WTC11 (cell line): ENCODE measurements around the gene ZNF747. TPM values are rescaled to one million over a fixed set of nuclear protein-coding genes. Genes with fewer than 3 reads are reported as not detected.
A peak's percentile ranks its signal among the peaks of the same experiment; 100 is the strongest.

Experiments
- ATAC-seq: fragments of 200-7000 bp; cut with Tn5 transposase; 2 replicates; pipeline ENCODE4 v1.10.0; 2021; ENCODE audit warnings: mild to moderate bottlenecking, moderate library complexity
- CTCF ChIA-PET: fragments of 300-600 bp; sonication (Branson Sonifier 250); formaldehyde crosslinking; loops from one replicate; lab custom pipeline; 2021; ENCODE audit warnings: antibody characterized with exemption; lab: Charles Lee
- POLR2A ChIA-PET: fragments of 350-600 bp; sonication (Branson Sonifier 250); formaldehyde crosslinking; loops from one replicate; lab custom pipeline; 2021; ENCODE audit warnings: antibody characterized with exemption; lab: Charles Lee
- DNase-seq: peaks from one replicate; pipeline ENCODE4 v3.0.0; 2021; ENCODE audit warnings: low spot score
- H3K27ac Mint-ChIP-seq: 2 replicates; pipeline ENCODE4 v1.8.0; 2021; ENCODE audit warnings: mixed read lengths
- H3K27me3 Mint-ChIP-seq: 2 replicates; pipeline ENCODE4 v1.8.0; 2021; ENCODE audit warnings: low read depth, mild to moderate bottlenecking, moderate library complexity, mixed read lengths
- H3K36me3 Mint-ChIP-seq: 2 replicates; pipeline ENCODE4 v1.8.0; 2021; ENCODE audit warnings: mixed read lengths
- H3K4me1 Mint-ChIP-seq: 2 replicates; pipeline ENCODE4 v1.8.0; 2022; ENCODE audit warnings: mixed read lengths
- H3K4me3 Mint-ChIP-seq: 2 replicates; pipeline ENCODE4 v1.8.0; 2021; ENCODE audit warnings: mild to moderate bottlenecking, moderate library complexity, mixed read lengths
- H3K9me3 Mint-ChIP-seq: 2 replicates; pipeline ENCODE4 v1.8.0; 2021; ENCODE audit warnings: mixed read lengths
- ATF2 ChIP-seq: sonication (generic); formaldehyde crosslinking; IDR thresholded peaks from 2 replicates; pipeline ENCODE4 v1.8.1; 2022; ENCODE audit warnings: low read depth, missing genetic modification reagents, borderline replicate concordance
- CREB1 ChIP-seq: sonication (generic); formaldehyde crosslinking; IDR thresholded peaks from 2 replicates; pipeline ENCODE4 v1.8.0; 2023; ENCODE audit warnings: mild to moderate bottlenecking, missing genetic modification reagents
- CREM ChIP-seq: sonication (generic); formaldehyde crosslinking; IDR thresholded peaks from 2 replicates; pipeline ENCODE4 v1.8.1; 2022; ENCODE audit warnings: mild to moderate bottlenecking, missing genetic modification reagents, moderate library complexity
- E2F4 ChIP-seq: sonication (generic); formaldehyde crosslinking; IDR thresholded peaks from 2 replicates; pipeline ENCODE4 v1.8.1; 2022; ENCODE audit warnings: low read depth, mild to moderate bottlenecking, moderate library complexity, missing genetic modification reagents, borderline replicate concordance
- E2F5 ChIP-seq: sonication (generic); formaldehyde crosslinking; IDR thresholded peaks from 2 replicates; pipeline ENCODE4 v1.8.1; 2022; ENCODE audit warnings: mild to moderate bottlenecking, moderate library complexity, missing genetic modification reagents
- EMX1 ChIP-seq: fragments of 250-450 bp; sonication (Bioruptor Pico); IDR thresholded peaks from 2 replicates; pipeline ENCODE4 v1.8.0; 2021; ENCODE audit warnings: mild to moderate bottlenecking
- ETV6 ChIP-seq: sonication (generic); formaldehyde crosslinking; IDR thresholded peaks from 2 replicates; pipeline ENCODE4 v1.8.1; 2022; ENCODE audit warnings: mild to moderate bottlenecking, missing genetic modification reagents
- FOXK1 ChIP-seq: sonication (generic); formaldehyde crosslinking; IDR thresholded peaks from 2 replicates; pipeline ENCODE4 v1.8.0; 2022; ENCODE audit warnings: mild to moderate bottlenecking, moderate library complexity, missing genetic modification reagents
- HMGXB4 ChIP-seq: sonication (generic); formaldehyde crosslinking; IDR thresholded peaks from 2 replicates; pipeline ENCODE4 v1.8.1; 2023; ENCODE audit warnings: mild to moderate bottlenecking, moderate library complexity, missing genetic modification reagents
- MYBL2 ChIP-seq: sonication (generic); formaldehyde crosslinking; IDR thresholded peaks from 2 replicates; pipeline ENCODE4 v1.8.1; 2023; ENCODE audit warnings: mild to moderate bottlenecking, moderate library complexity, missing genetic modification reagents
- NR3C1 ChIP-seq: sonication (generic); formaldehyde crosslinking; conservative IDR thresholded peaks from 2 replicates; pipeline ENCODE4 v1.8.1; 2023; ENCODE audit warnings: low read depth, mild to moderate bottlenecking, missing genetic modification reagents
- OVOL2 ChIP-seq: fragments of 250-450 bp; sonication (Bioruptor Pico); IDR thresholded peaks from 2 replicates; pipeline ENCODE4 v1.9.0; 2021; ENCODE audit warnings: mild to moderate bottlenecking, borderline replicate concordance
- PRRX2 ChIP-seq: fragments of 250-450 bp; sonication (Bioruptor Pico); IDR thresholded peaks from 2 replicates; pipeline ENCODE4 v1.8.0; 2021; ENCODE audit warnings: mild to moderate bottlenecking
- RORB ChIP-seq: fragments of 250-450 bp; sonication (Bioruptor Pico); IDR thresholded peaks from 2 replicates; pipeline ENCODE4 v1.9.0; 2021; ENCODE audit warnings: mild to moderate bottlenecking
- SMAD3 ChIP-seq: sonication (generic); formaldehyde crosslinking; IDR thresholded peaks from 2 replicates; pipeline ENCODE4 v1.8.0; 2022; ENCODE audit warnings: missing genetic modification reagents, mild to moderate bottlenecking, borderline replicate concordance
- SMAD4 ChIP-seq: sonication (generic); formaldehyde crosslinking; IDR thresholded peaks from 2 replicates; pipeline ENCODE4 v1.8.0; 2022; ENCODE audit warnings: mild to moderate bottlenecking, missing genetic modification reagents
- STAT6 ChIP-seq: sonication (generic); formaldehyde crosslinking; conservative IDR thresholded peaks from 2 replicates; pipeline ENCODE4 v1.8.1; 2023; ENCODE audit warnings: mild to moderate bottlenecking, low read depth, missing genetic modification reagents, moderate library complexity
- TCF7 ChIP-seq: sonication (generic); formaldehyde crosslinking; IDR thresholded peaks from 2 replicates; pipeline ENCODE4 v1.8.0; 2022; ENCODE audit warnings: mild to moderate bottlenecking, low read depth, missing genetic modification reagents, moderate library complexity
- TEAD4 ChIP-seq: sonication (generic); formaldehyde crosslinking; IDR thresholded peaks from 2 replicates; pipeline ENCODE4 v1.8.0; 2022; ENCODE audit warnings: mild to moderate bottlenecking, missing genetic modification reagents
- ZBTB21 ChIP-seq: sonication (generic); formaldehyde crosslinking; IDR thresholded peaks from 2 replicates; pipeline ENCODE4 v1.8.1; 2023; ENCODE audit warnings: mild to moderate bottlenecking, missing genetic modification reagents, borderline replicate concordance
- ZNF219 ChIP-seq: sonication (generic); formaldehyde crosslinking; IDR thresholded peaks from 2 replicates; pipeline ENCODE4 v1.8.0; 2023; ENCODE audit warnings: missing genetic modification reagents, mild to moderate bottlenecking, borderline replicate concordance
- ZNF263 ChIP-seq: sonication (generic); formaldehyde crosslinking; IDR thresholded peaks from 2 replicates; pipeline ENCODE4 v1.8.1; 2022; ENCODE audit warnings: low read depth, mild to moderate bottlenecking, moderate library complexity, missing genetic modification reagents
- ZNF416 ChIP-seq: fragments of 250-450 bp; sonication (Bioruptor Pico); IDR thresholded peaks from 2 replicates; pipeline ENCODE4 v1.9.0; 2021; ENCODE audit warnings: mild to moderate bottlenecking, inconsistent platforms
- ZNF425 ChIP-seq: fragments of 250-450 bp; sonication (Bioruptor Pico); conservative IDR thresholded peaks from 2 replicates; pipeline ENCODE4 v1.9.0; 2021; ENCODE audit warnings: mild to moderate bottlenecking
- ZSCAN18 ChIP-seq: fragments of 250-450 bp; sonication (Bioruptor Pico); IDR thresholded peaks from 2 replicates; pipeline ENCODE4 v2.1.2; 2022; ENCODE audit warnings: mild to moderate bottlenecking, moderate library complexity
- total RNA-seq: library from RNA; stranded (reverse); gene quantifications from 3 replicates; pipeline ENCODE4 v1.2.3, GENCODE V29; 2021

ZNF747 gene
- total RNA-seq, 1 experiment from 2014 or later, result 11.3 TPM

GRCh38 chr16:30482366-30482765, 52.3 kb downstream of the ZNF747 start:
- Mint-ChIP-seq H3K27ac (no peak overlapping the region), H3K36me3 (no peaks in the 10 kb centered on the region), H3K4me1 (no peaks in the 10 kb centered on the region), H3K27me3 (peaks cover 17% of the 10 kb centered on the region), H3K4me3 (no peak overlapping the region), H3K9me3 (no peaks in the 10 kb centered on the region)
- ChIA-PET POLR2A (no interaction called here), CTCF (interaction anchor here (1.2 kb wide), 2 partner anchors 9 to 52 kb away, joined by 3 to 4 read pairs; partner anchors contain the start of gene DCTPP1)
- DNase-seq (no peak), ATAC-seq (peak; percentile 59)
- TF ChIP-seq MYBL2 (CRISPR knock-in tag), result no peak
- no peak for TF ChIP-seq ZNF425 (CRISPR knock-in tag)
- TF ChIP-seq TEAD4 (CRISPR knock-in tag), result no peak
- TF ChIP-seq ETV6 (CRISPR knock-in tag), result no peak
- no peak for TF ChIP-seq PRRX2
- no peak for TF ChIP-seq EMX1 (CRISPR knock-in tag)
- TF ChIP-seq ZNF219 (CRISPR knock-in tag), result no peak
- TF ChIP-seq E2F4 (CRISPR knock-in tag), result no peak
- TF ChIP-seq E2F5, result no peak
- no peak for TF ChIP-seq CREB1 (CRISPR knock-in tag)
- no peak for TF ChIP-seq ZNF416 (CRISPR knock-in tag)
- no peak for TF ChIP-seq STAT6 (CRISPR knock-in tag)
- no peak for TF ChIP-seq ZNF263 (CRISPR knock-in tag)

- ATAC-seq, result no peak
- ChIA-PET CTCF (interaction anchor here (1.2 to 1.3 kb wide), 3 partner anchors 51 to 134 kb away, joined by 3 to 4 read pairs (median 4); partner anchors contain the start of gene DCTPP1), POLR2A (no interaction called here)
- no peaks in the 10 kb centered on the region for H3K4me1 Mint-ChIP-seq
- H3K27me3 Mint-ChIP-seq, result peaks cover 18% of the 10 kb centered on the region
- no peaks in the 10 kb centered on the region for H3K36me3 Mint-ChIP-seq
- H3K27ac Mint-ChIP-seq, result no peak overlapping the region
- no peaks in the 10 kb centered on the region for H3K9me3 Mint-ChIP-seq
- H3K4me3 Mint-ChIP-seq, result no peak overlapping the region
- no peak for DNase-seq
- TF ChIP-seq MYBL2 (CRISPR knock-in tag) (no peak), OVOL2 (CRISPR knock-in tag) (no peak), ETV6 (CRISPR knock-in tag) (no peak), ZBTB21 (CRISPR knock-in tag) (no peak), HMGXB4 (CRISPR knock-in tag) (no peak), NR3C1 (no peak), ATF2 (CRISPR knock-in tag) (no peak), TCF7 (CRISPR knock-in tag) (no peak), ZSCAN18 (CRISPR knock-in tag) (no peak), CREM (CRISPR knock-in tag) (no peak), FOXK1 (no peak), SMAD4 (CRISPR knock-in tag) (no peak), RORB (no peak), SMAD3 (CRISPR knock-in tag) (no peak)
These were observed 53.3 kb downstream of the ZNF747 start for GRCh38 chr16:30481381-30481780.
